K562 (cell line): ENCODE measurements around the gene CCDC9. TPM values are rescaled to one million over a fixed set of nuclear protein-coding genes. Genes with fewer than 3 reads are reported as not detected.

ENCODE experiments used
- CBX5 ChIP-seq: IDR thresholded peaks from 2 replicates; pipeline ENCODE4 v1.6.1; 2014; ENCODE audit warnings: low read depth, borderline replicate concordance
- CTBP1 ChIP-seq: fragments of 450-650 bp; IDR thresholded peaks from 2 replicates; pipeline ENCODE4 v1.6.1; 2016; ENCODE audit warnings: borderline replicate concordance
- ETV1 ChIP-seq: fragments of 450-650 bp; conservative IDR thresholded peaks from 2 replicates; pipeline ENCODE4 v1.6.1; 2016; ENCODE audit warnings: missing genetic modification characterization, control low read depth, low read depth, missing compliant biosample characterization
- EZH2 ChIP-seq: IDR thresholded peaks from 2 replicates; pipeline ENCODE4 v1.6.1; 2012; ENCODE audit warnings: low read depth, mild to moderate bottlenecking, inconsistent platforms, low read length, borderline replicate concordance
- GATAD2B ChIP-seq: fragments of 450-650 bp; IDR thresholded peaks from 2 replicates; pipeline ENCODE4 v1.6.1; 2017; ENCODE audit warnings: mild to moderate bottlenecking, borderline replicate concordance
- HNRNPL ChIP-seq: fragments of 200-400 bp; formaldehyde crosslinking; IDR thresholded peaks from 2 replicates; pipeline ENCODE4 v1.6.1; 2017; ENCODE audit warnings: low read depth, mild to moderate bottlenecking, low read length
- NR2C2 ChIP-seq, 2 experiments: fragments of 200-800 bp in 1 of 2; sonication (Bioruptor generic) in 1 of 2; sonication (generic) in 1 of 2; formaldehyde crosslinking in 1 of 2; IDR thresholded peaks; 2 replicates each; pipeline versions ENCODE4 v1.6.1 to v1.8.0; 2016 to 2022; ENCODE audit warnings: mild to moderate bottlenecking in 1 of 2, missing compliant biosample characterization in 1 of 2, missing genetic modification characterization in 1 of 2, missing genetic modification reagents in 1 of 2
- PPARD ChIP-seq: fragments of 250-450 bp; sonication (Bioruptor Pico); IDR thresholded peaks from 2 replicates; pipeline ENCODE4 v1.8.0; 2022; ENCODE audit warnings: inconsistent platforms, mild to moderate bottlenecking, moderate library complexity
- RCOR1 ChIP-seq, 2 experiments: IDR thresholded peaks; 2 replicates each; pipeline ENCODE4 v1.6.1; 2012; ENCODE audit warnings: low read depth in 2 of 2, low read length in 2 of 2, borderline replicate concordance in 1 of 2, improper control_type of control experiment in 1 of 2
- SMAD4 ChIP-seq: fragments of 250-450 bp; sonication (Bioruptor Pico); conservative IDR thresholded peaks from 2 replicates; pipeline ENCODE4 v1.8.0; 2021; ENCODE audit warnings: inconsistent platforms, mild to moderate bottlenecking, moderate library complexity
- SPI1 ChIP-seq: IDR thresholded peaks from 2 replicates; pipeline ENCODE4 v1.6.1; 2011; ENCODE audit warnings: low read depth, low read length, control low read depth, borderline replicate concordance
- TEAD4 ChIP-seq, 2 experiments: sonication (generic) in 1 of 2; formaldehyde crosslinking in 1 of 2; IDR thresholded peaks; 2 replicates each; pipeline versions ENCODE4 v1.6.1 to v1.8.0; 2012 to 2022; ENCODE audit warnings: borderline replicate concordance in 1 of 2, inconsistent platforms in 1 of 2, low read length in 1 of 2, mild to moderate bottlenecking in 1 of 2, missing genetic modification reagents in 1 of 2
- XRCC4 ChIP-seq: IDR thresholded peaks from one replicate; pipeline ENCODE4 v1.6.1; 2011; ENCODE audit not compliant: insufficient read depth, insufficient read length; ENCODE audit errors: extremely low read depth
- ZBED1 ChIP-seq: IDR thresholded peaks from 2 replicates; pipeline ENCODE4 v1.6.1; 2014
- ZBTB17 ChIP-seq: fragments of 450-650 bp; formaldehyde crosslinking; IDR thresholded peaks from 2 replicates; pipeline ENCODE4 v1.4.0; 2020; ENCODE audit warnings: mild to moderate bottlenecking
- ZBTB7A ChIP-seq: IDR thresholded peaks from 2 replicates; pipeline ENCODE4 v1.6.1; 2011; ENCODE audit warnings: low read depth, mild to moderate bottlenecking, low read length, moderate library complexity, borderline replicate concordance; ENCODE audit not compliant: control insufficient read depth
- ZNF175 ChIP-seq: fragments of 200-800 bp; sonication (Bioruptor generic); IDR thresholded peaks from 2 replicates; pipeline ENCODE4 v1.6.1; 2016; ENCODE audit warnings: low read depth, mild to moderate bottlenecking, missing genetic modification characterization, missing compliant biosample characterization
- ZNF212 ChIP-seq: fragments of 450-650 bp; formaldehyde crosslinking; IDR thresholded peaks from 2 replicates; pipeline ENCODE4 v1.4.0; 2020; ENCODE audit warnings: mild to moderate bottlenecking
- ZNF589 ChIP-seq: fragments of 200-800 bp; sonication (Bioruptor generic); IDR thresholded peaks from 2 replicates; pipeline ENCODE4 v1.6.1; 2016; ENCODE audit warnings: low read depth, missing genetic modification characterization, missing compliant biosample characterization
- ZSCAN32 ChIP-seq: fragments of 450-650 bp; formaldehyde crosslinking; IDR thresholded peaks from 2 replicates; pipeline ENCODE4 v1.4.0; 2020; ENCODE audit warnings: mild to moderate bottlenecking, moderate library complexity
- polyA plus RNA-seq, 8 experiments: library from polyadenylated mRNA; depleted of rRNA in 4 of 8; stranded (reverse) in 5 of 8; unstranded in 3 of 8; fragments of >200 nt; fragmentation: Nextera tagmentation in 2 of 8; fragmentation: Illumina TruSeq in 1 of 8; extraction: Ambion mirVana in 2 of 8; extraction: Trizol in 1 of 8; gene quantifications; 2 replicates each; pipeline versions ENCODE4 v1.2.1 to v1.2.3, GENCODE V29; 2011 to 2014; ENCODE audit warnings: inconsistent platforms in 1 of 8, missing spikeins in 1 of 8
- total RNA-seq, 7 experiments: library from RNA; depleted of rRNA in 6 of 7; stranded (reverse); fragments of >200 nt in 6 of 7; fragmentation: Illumina TruSeq in 2 of 7; extraction: Trizol in 2 of 7; gene quantifications; 2 replicates each; pipeline versions ENCODE4 v1.2.1 to v1.2.3, GENCODE V29; 2011 to 2021; ENCODE audit warnings: low replicate concordance in 1 of 7
- TF ChIP-seq, protein P1 (sequence below): fragments of 450-650 bp; IDR thresholded peaks from 2 replicates; pipeline ENCODE4 v1.6.1; 2016; ENCODE audit warnings: low read depth, mild to moderate bottlenecking, moderate library complexity
- TF ChIP-seq, protein P2 (sequence below): fragments of 450-650 bp; formaldehyde crosslinking; IDR thresholded peaks from 2 replicates; pipeline ENCODE4 v1.4.0; 2020; ENCODE audit warnings: mild to moderate bottlenecking, moderate library complexity
- TF ChIP-seq, protein P3 (sequence below): sonication (generic); formaldehyde crosslinking; IDR thresholded peaks from 2 replicates; pipeline ENCODE4 v1.8.0; 2022; ENCODE audit warnings: mild to moderate bottlenecking, missing genetic modification reagents

The CCDC9 gene
- total and polyA plus RNA-seq, 9 of the 15 experiments (the other 6 are each of a cell fraction or from before 2014, with no cell fraction given) = 0.23 to 38.6 (median 8.4) TPM

DNA sequence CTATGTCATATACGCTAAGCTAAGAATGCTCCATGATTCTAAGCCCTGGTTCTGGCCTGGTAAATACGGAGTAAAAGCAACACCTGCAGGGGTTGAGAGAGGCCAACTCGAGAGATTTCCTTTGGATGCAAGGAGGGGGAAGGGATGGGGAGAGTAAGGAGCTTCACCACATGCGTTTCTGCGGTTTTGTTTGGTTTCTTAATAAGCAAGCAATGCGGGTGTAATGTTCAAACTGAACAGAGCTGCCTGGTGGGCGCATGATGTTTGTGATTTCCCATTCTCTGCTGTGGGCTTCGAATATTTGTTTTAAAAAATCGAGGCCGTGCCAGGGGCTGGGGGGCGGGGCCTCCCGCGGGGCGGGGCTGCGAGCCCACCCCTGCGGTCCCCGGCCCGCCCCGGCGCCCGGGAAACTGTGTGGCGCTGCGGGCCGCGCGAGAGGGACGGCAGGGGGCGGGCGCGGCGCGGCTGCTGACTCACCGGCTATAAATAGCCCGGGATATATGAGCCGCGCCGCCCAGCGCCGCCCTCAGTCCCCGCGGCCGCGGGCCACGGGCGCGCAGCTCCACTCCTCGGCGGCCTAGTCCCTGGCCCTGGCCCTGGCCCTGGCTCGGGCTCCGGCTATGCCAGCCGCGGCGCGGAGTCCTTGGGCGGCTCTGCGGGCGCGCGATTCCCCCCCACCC lies 30.4 kb upstream of the CCDC9 start (continued):
- TF ChIP-seq, protein P1, sequence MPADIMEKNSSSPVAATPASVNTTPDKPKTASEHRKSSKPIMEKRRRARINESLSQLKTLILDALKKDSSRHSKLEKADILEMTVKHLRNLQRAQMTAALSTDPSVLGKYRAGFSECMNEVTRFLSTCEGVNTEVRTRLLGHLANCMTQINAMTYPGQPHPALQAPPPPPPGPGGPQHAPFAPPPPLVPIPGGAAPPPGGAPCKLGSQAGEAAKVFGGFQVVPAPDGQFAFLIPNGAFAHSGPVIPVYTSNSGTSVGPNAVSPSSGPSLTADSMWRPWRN = no peak
- peak; percentile 93 for TF ChIP-seq GATAD2B
- TF ChIP-seq ZBTB7A = peak; percentile 77; the same call in 1 of the 2 replicates
- peak; percentile 48; the same call in 1 of the 2 replicates for TF ChIP-seq ZSCAN32
- no peak for TF ChIP-seq PPARD (CRISPR knock-in tag)
- no peak for TF ChIP-seq SPI1
- TF ChIP-seq ZNF175 = no peak; the same call in 1 of the 2 replicates
- peak; percentile 70 for TF ChIP-seq ZNF589 (CRISPR knock-in tag)
- TF ChIP-seq XRCC4 = no peak
- TF ChIP-seq CBX5 = no peak
- peak; percentile 36 for TF ChIP-seq TEAD4 (IDR thresholded peaks at IDR 0.05; ENCODE audit: low read length)
- no peak for TF ChIP-seq TEAD4 (CRISPR knock-in tag; IDR thresholded peaks at IDR 0.05; ENCODE audit: borderline replicate concordance)
- peak; percentile 50; the same call in 1 of the 2 replicates for TF ChIP-seq NR2C2 (CRISPR knock-in tag; IDR thresholded peaks at IDR 0.05)
- TF ChIP-seq NR2C2 (tag; IDR thresholded peaks at IDR 0.05) = no peak
- TF ChIP-seq, protein P2, sequence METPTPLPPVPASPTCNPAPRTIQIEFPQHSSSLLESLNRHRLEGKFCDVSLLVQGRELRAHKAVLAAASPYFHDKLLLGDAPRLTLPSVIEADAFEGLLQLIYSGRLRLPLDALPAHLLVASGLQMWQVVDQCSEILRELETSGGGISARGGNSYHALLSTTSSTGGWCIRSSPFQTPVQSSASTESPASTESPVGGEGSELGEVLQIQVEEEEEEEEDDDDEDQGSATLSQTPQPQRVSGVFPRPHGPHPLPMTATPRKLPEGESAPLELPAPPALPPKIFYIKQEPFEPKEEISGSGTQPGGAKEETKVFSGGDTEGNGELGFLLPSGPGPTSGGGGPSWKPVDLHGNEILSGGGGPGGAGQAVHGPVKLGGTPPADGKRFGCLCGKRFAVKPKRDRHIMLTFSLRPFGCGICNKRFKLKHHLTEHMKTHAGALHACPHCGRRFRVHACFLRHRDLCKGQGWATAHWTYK (CRISPR knock-in tag) = peak; percentile 88; the same call in 1 of the 2 replicates
- TF ChIP-seq ZBED1 = peak; percentile 55; the same call in 1 of the 2 replicates
- 0 out of 2 replicates have a peak, but pooled peaks have one; percentile 12 for TF ChIP-seq ZNF212
- TF ChIP-seq ZBTB17 = peak; percentile 76; the same call in 1 of the 2 replicates
- TF ChIP-seq ETV1 = 0 out of 2 replicates have a peak, but pooled peaks have one; percentile 24
- TF ChIP-seq RCOR1 (IDR thresholded peaks at IDR 0.05; ENCODE audit: borderline replicate concordance in 1 of 2, low read depth in 2 of 2, low read length in 2 of 2) = peak in 1 of 2 experiments; percentile 6; a peak in 1 of 4 replicates
- TF ChIP-seq, protein P3, sequence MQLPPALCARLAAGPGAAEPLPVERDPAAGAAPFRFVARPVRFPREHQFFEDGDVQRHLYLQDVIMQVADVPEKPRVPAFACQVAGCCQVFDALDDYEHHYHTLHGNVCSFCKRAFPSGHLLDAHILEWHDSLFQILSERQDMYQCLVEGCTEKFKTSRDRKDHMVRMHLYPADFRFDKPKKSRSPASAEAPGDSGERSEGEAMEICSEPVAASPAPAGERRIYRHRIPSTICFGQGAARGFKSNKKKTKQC (CRISPR knock-in tag) = peak; percentile 70; the same call in 1 of the 2 replicates
- TF ChIP-seq SMAD4 (CRISPR knock-in tag) = peak; percentile 91
- no peak for TF ChIP-seq EZH2
- peak; percentile 99 for TF ChIP-seq HNRNPL
- TF ChIP-seq CTBP1 = peak; percentile 38; the same call in 1 of the 2 replicates
